ENCODE measurements around the gene ARRDC3.
"Not testable (repeated sequence)": the region's sequence is repeated elsewhere in the genome, so short reads cannot be mapped to it uniquely, and the experiment has no call there.

ARRDC3 gene

DNA sequence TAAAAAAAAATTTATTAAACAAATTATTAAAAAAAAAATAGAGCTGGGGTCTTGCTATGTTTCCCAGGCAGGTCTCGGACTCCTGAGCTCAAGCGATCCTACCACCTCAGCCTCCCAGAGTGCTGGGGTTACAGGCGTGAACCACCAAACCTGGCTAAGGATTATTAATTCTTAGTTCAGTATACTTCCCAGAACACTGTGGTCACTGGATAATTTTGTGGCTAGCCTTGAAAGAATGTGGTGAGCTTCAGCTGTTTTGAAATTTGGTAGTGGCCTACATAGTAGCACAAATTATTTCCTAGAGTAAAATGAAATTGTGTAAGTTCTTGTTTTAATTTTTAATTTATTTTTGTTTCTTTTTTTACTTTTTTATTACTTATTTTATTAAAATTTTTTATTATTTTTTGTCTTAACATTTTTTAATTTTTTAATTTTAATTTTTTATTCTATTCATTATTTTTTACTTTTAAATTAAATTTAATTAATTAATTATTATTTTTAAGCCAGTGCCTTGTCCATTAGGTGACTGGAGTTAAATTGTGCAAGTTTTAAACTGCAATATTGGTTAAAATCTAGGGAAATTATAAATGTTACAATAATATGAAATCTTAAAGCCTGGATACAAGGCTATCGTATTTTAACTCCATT, 23.0 kb downstream of the ARRDC3 start:
- no peak for DNase-seq (ENCODE audit: low spot score)

GRCh38 chr5:91357806-91358205, 25.3 kb downstream of the ARRDC3 start:
- no peak for DNase-seq (ENCODE audit: low spot score)

DNA sequence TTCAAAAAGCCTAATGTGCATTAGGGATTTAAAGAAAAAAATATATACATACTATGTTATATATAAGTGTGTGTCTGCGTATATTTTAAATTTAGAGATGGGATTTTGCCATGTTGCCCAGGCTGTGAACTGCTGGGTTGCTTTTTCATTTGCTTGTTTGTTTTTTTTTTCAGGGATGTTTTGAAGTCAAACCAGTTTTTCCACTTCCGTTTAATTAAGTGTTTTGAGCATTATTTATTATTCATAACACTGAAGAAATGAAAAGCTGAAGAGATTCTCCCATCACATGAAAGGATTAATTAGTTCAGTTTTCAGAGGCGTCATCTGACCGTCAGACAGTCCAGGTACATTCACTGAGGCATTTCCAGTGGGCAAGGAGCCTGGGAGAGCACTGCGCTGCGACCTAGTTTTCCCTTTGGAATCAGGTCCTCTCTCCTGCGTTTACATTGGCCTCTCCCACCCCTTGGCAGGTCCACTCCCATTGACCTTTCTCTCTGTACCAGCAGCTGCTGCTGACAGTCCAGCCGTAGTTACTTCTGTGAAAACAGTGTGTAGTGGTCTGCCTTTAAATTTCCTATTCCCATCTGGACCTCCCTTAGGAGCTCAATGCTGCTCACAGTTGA, 26.0 kb downstream of the ARRDC3 start:
- DNase-seq (ENCODE audit: low spot score) = no peak

DNA sequence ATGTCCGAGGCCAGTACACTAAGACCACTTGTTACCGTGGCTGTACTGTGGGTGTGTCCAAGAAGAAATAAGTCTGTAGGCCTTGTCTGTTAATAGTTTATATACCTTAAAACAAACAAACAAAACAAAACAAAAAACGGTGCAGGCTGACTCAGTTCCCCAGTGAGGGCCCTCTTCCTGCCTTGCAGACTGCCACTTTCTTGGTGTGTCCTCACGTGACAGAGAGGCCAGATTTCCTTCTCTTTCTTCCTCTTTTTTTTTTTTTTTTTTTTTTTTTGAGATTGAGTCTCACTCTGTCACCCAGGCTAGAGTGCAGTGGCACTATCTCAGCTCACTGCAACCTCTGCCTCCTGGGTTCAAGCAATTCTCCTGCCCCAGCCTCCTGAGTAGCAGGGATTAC, 28.2 kb downstream of the ARRDC3 start:
- not testable (repeated sequence) for DNase-seq (ENCODE audit: low spot score)

DNA sequence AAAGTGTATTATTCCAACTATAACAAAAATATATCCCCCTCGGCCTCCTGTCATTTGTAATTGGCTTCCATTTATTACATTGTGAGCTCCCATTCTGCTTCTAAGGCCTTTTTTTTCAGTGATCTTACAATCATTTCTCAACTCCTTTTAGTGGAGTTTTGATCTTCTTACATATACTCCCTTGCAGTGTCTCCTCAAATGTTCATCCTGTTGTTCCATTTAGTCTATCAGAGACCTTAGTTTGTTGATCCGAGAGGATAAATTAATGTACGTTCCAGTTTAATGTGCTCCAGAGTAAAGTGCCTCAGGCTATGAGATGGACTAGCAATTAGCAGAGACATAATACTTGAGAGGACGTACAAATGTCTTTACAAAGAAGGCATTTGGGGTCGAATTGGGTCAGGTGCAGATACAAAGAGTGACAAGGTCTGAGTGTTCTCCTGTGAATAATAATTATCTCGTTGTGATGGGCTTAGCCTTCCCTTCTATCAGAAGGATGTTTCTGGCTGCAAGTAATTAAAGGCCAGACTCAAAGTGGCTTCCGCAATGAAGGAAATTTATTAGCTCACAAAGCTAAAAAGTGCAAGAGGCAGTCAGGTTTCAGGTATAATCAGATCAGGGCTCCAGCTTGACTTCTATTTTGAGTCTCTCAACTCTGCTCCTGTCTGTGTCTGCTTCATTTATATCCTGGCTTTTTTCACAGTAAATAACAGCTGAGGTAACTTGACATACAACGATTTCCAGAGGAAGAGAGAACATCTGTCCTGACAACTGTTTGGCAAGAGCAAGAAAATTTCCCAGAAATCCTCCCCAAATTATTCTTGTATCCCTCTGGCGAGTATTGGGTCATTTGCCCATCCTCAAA, 30.1 kb downstream of the ARRDC3 start:
- DNase-seq (ENCODE audit: low spot score) = no peak

GRCh38 chr5:91345461-91345860, 37.7 kb downstream of the ARRDC3 start:
- no peak for DNase-seq (ENCODE audit: low spot score)

DNA sequence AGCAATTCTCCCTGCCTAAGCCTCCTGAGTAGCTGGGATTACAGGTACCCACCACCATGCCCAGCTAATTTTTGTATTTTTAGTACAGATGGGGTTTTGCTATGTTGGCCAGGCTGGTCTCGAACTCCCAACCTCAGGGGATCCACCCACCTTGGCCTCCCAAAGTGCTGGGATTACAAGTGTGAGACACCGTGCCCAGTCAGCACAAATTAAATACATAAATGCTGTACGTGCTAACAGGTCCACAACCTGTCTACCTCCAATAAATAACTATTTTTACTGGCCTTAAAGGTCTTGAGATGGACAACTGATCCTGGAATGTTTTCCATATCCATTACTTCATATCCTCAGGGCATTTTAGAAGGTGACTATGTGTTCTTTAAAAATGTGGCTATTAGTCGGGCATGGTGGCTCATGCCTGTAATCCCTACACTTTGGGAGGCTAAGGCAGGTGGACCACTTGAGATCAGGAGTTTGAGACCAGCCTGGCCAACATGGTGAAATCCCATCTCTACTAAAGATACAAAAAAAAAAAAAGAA, 38.4 kb downstream of the ARRDC3 start:
- DNase-seq (ENCODE audit: low spot score) = not testable (repeated sequence)

DNA sequence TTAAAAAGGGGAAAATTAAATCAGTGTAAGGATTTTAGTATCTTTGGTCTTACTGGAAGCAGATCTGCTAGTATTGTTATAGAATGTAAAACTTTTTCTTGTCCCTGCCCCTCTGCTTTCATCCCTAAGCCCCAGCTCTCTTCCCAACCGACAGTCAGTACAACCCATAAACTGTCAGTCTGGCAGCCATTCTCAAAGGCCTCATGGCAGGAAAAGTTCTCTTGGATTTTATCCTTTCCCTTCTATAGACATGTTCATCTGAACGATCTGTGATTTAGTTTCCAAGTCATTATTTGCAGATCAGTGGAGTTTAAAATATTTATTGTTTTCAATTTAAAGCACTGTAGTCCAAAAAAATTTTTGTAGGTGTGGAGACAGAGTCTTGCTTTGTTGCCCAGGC, 39.2 kb downstream of the ARRDC3 start:
- DNase-seq (ENCODE audit: low spot score) = no peak

DNA sequence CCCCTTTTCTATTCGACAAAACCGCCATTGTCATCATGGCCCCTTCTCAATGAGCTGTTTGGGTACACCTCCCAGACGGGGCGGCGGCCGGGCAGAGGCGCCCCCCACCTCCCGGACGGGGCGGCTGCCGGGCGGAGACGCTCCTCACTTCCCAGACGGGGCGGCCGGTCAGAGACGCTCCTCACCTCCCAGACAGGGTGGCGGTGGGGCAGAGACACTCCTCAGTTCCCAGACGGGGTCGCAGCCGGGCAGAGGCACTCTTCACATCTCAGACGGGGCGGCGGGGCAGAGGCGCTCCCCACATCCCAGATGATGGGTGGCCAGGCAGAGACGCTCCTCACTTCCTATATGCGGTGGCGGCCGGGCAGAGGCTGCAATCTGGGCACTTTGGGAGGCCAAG, 40.2 kb downstream of the ARRDC3 start:
- DNase-seq (ENCODE audit: low spot score) = not testable (repeated sequence)

DNA sequence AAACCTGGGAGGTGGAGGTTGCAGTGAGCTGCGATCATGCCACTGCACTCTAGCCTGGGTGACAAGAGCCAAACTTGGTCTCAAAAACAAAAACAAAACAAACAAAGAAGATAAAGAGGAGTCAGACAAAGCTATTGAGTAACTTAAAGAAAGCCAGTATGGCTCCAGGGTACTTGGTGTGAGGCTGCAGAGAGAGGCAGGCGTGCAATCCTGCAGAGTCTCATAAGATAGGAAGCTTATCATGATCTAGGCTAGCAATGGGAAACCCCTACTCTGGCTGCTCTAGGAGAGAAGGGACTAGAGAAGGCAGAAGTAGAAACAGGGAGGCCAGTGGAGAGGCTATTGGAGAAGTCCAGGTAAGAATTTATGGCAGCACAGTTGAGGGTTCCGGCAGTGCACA, 42.0 kb downstream of the ARRDC3 start:
- no peak for DNase-seq (ENCODE audit: low spot score)

- no peak for DNase-seq (ENCODE audit: low spot score)
Observed at GRCh38 chr5:91340532-91340931, 42.6 kb downstream of the ARRDC3 start.

DNA sequence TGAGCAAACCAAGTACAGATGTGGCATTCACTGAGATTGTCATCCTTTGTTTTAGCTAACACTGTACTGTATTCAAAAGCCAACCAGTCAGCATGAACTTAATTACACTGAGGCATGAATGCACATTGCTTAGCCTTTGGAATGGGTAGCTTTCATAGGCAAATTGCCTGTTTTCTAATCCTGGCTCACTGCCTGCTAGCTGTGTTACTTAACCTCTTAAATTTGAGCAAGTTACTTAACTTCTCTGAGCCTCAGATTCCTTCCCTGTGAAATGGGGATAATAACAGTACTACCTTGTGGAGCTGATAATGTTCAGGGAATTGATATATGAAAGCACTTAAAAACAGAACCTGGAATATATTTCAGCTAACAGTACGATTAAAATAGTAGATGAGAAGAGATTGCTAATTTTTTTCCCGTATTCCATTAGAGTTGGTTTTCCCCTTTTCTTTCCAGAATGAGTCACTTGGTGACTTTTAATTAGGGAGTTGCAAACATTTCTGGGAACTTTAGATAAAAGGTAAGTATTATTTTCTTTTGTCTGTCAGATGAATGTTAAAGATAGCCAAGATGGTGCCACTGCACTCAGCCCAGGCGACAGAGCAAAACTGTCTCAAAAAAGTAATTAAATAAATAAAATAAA, 43.9 kb downstream of the ARRDC3 start:
- no peak for DNase-seq (ENCODE audit: low spot score)

DNA sequence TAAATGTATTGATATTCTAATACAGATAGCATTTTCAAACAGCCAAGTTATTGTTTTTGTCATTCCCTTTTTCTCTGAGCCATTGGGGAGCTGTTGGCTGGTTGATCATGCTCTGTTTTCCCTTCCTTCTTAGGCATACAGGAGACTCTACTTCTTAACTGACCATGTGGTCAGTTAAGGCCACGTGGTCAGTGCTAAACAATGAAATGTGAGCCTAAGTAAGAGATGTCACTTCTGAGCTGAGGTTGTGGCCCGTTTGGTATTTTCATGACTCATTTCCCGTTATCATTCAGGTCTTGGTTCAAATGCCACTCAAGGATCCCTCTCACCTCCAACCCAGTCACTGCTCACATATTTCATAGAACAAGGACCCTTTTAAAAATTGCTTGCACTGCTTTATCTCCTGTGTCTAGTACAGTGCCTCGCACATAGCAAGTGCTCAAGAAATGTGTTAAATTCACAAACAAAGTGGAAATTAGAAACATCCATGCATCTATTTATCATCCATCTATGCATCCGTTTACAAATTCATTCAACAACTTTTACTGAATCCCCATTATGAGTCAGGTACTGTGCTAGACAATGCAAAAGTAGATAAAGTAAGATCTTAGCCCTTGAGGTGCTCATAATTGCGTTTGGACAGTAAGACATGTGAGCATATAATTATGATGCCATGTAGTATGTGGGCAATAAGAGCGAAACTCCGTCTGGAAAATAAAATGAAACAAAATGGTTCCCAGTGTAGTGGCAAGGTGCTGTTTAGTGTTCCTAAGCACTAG, 50.7 kb downstream of the ARRDC3 start:
- DNase-seq (ENCODE audit: low spot score) = no peak

DNA sequence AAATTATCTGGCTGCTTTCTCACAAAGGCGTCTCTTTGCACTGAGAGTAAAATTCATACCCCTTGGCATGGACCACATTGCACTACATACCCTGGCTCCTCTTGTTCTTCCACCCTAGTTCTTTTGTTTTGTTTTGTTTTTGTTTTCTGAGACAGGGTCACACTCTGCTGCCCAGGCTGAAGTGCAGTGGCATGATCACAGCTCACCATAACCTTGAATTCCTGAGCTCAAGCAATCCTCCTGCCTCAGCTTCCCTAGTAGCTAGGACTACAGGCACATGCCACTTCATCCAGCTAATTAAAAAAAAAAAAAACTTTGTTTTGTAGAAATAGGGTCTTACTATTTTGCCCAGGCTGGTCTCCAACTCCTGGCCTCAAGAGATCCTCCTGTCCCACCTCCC, 51.4 kb downstream of the ARRDC3 start:
- no peak for DNase-seq (ENCODE audit: low spot score)

DNA sequence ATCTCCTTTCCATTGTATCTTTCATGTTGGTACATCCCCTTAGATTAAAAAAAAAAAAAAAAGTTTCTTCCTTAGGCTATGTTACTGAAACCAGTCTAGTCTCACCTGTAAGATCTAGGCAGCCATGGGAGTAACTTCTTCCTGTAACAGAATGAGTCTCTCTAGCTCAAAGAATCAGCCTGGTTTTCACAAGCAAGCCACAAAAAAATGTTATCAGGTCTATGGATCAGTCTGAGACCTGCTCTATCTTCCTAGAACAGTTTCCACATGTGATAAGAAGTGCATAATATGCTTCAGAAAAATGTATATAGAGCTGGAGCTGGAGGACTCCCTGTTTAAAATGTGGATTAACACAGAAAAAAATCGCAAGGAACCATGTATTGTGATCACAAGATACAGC, 53.8 kb downstream of the ARRDC3 start:
- no peak for DNase-seq (ENCODE audit: low spot score)

DNA sequence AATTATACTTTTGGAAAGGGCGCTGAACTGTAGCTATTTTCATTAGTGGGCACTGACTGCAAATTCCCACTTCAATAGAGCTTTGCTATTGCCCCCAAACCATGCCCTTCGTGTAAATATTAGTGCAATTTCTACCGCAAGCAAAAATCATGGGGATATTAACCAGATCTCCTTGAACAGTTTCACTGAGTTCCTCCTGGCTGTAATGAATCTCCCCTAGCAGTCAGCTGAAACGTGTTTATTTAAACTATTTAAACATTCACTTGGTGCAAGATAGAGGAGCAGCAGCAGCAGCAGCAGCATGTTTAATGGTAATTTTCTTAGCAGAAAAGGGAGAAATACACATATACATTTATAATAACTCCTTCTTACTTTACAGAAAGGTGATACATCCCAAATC, 54.4 kb downstream of the ARRDC3 start:
- no peak for DNase-seq (ENCODE audit: low spot score)

DNA sequence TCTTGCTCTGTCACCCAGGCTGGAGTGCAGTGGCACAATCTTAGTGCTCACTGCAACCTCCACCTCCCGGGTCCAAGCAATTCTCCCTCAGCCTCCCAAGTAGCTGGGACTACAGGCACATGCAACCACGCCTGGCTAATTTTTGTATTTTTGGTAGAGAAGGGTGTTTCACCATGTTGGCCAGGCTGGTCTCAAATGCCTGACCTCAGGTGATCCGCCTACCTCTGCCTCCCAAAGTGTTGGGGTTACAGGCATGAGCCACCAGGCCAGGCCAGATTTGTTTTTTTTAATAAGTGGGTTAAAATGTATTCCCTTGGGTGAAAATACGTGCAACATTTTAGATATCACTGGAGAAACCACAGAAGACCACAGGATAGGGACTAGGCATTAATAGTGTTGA, 60.1 kb downstream of the ARRDC3 start:
- not testable (repeated sequence) for DNase-seq (ENCODE audit: low spot score)

DNA sequence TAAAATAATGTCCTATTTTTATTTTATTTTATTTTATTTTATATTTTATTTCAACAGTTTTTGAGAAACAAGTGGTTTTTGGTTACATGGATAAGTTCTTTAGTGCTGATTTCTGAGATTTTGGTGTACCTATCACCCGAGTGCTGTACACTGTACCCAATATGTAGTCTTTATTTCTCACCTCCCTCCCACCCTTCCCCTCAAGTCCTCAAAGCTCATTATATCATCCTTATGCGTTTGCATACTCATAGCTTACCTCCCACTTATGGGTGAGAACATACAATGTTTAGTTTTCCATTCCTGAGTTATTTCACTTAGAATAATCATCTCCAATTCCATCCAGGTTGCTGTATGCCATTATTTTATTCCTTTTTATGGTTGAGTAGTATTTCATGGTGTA, 63.5 kb downstream of the ARRDC3 start:
- DNase-seq (ENCODE audit: low spot score) = no peak

DNA sequence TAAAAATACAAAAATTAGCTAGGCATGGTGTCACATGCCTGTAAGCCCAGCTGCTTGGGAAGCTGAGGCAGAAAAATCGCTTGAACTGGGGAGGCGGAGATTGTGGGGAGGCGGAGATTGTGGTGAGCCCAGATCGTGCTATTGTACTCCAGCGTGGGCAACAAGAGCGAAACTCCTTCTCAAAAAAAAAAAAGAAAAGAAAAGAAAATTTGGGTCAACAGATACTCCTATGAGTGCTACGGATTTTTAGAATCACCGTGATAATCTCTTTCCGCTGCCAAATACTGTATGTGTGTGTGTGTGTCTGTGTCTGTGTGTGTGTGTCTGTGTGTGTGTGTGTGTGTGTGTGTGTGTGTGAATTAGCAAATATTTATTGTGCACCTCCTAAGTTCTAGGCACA, 64.4 kb downstream of the ARRDC3 start:
- no peak for DNase-seq (ENCODE audit: low spot score)

All from hematopoietic multipotent progenitor cell treated with erythropoietin and hydrocortisone succinate and interleukin-3 and kit ligand, for 15 days (in vitro differentiated cells).